ENCODE measurements around the gene TAF1C.

- TF ChIP-seq IKZF2 (IDR thresholded peaks at IDR 0.05), result no peak
- TF ChIP-seq EP300 (IDR thresholded peaks at IDR 0.05; ENCODE audit: borderline replicate concordance in 1 of 2, control insufficient read depth in 1 of 2, low read depth in 2 of 2, low read length in 2 of 2), result no peak
- TF ChIP-seq EZH2 (IDR thresholded peaks at IDR 0.05; ENCODE audit: borderline replicate concordance, control insufficient read depth, low read depth, low read length), result no peak
- no peak for TF ChIP-seq CTCF (IDR thresholded peaks at IDR 0.05 in 2 of 3, conservative IDR thresholded peaks at IDR 0.05 in 1 of 3; ENCODE audit: control insufficient read depth in 2 of 3, extremely low read depth in 1 of 3, insufficient read depth in 1 of 3, low read depth in 3 of 3, low read length in 3 of 3)
- TF ChIP-seq MYC (IDR thresholded peaks at IDR 0.05; ENCODE audit: insufficient read depth, insufficient read length, insufficient replicate concordance, low read length, severe bottlenecking), result no peak
- TF ChIP-seq RAD21 (IDR thresholded peaks at IDR 0.05; ENCODE audit: insufficient read depth, low read depth, low read length), result no peak
- TF ChIP-seq CBFB (IDR thresholded peaks at IDR 0.05; ENCODE audit: low read depth), result no peak
- TF ChIP-seq ZNF274 (IDR thresholded peaks at IDR 0.05; ENCODE audit: insufficient read depth, insufficient read length), result no peak
- TF ChIP-seq CREM (IDR thresholded peaks at IDR 0.05; ENCODE audit: low read depth), result no peak
- TF ChIP-seq POLR2A (IDR thresholded peaks at IDR 0.05; ENCODE audit: low read depth, low read length), result no peak
- no peak for TF ChIP-seq PML (IDR thresholded peaks at IDR 0.05; ENCODE audit: low read length)
- no peak for TF ChIP-seq POLR2AphosphoS5 (IDR thresholded peaks at IDR 0.05; ENCODE audit: low read length)
Observed at GRCh38 chr16:84194018-84194417, 7.2 kb upstream of the TAF1C start.
